Measurements from ENCODE around the gene OSTM1. TPM values are rescaled to one million over a fixed set of nuclear protein-coding genes. Genes with fewer than 3 reads are reported as not detected.

Gene OSTM1
- total RNA-seq, 4 donors from 2014 or later, result 48.2 to 74.4 (median 61.2) TPM

DNA sequence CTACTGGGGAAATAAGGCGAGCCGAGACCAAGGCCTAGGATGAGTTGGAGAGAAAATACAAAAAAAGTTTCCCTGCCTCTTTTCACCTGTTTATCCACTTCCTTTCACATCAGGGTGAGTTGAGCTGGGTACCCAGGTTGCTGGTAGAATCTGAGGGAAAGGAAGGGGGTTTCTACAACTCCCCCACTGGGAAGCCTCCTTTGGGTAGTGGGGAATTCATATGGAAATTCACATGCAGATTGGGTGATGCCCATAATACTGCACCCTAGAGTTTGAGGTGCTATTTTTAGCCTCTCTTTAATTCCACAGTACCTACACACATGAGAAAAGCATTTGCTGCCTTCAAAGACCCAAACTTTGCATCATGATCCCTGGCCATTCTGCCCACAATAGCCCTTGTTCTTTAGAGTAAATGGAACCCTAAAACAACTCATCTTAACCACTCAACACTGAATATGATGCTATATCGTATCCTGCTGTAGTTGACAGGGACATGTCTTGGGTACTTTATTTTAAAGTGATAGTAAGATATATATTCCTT lies 2.7 kb downstream of the OSTM1 start:
- TF ChIP-seq POLR2AphosphoS5 (IDR thresholded peaks at IDR 0.05) (no peak), POLR2A (IDR thresholded peaks at IDR 0.05; ENCODE audit: low read depth) (no peak), EP300 (IDR thresholded peaks at IDR 0.05) (no peak)
- TF ChIP-seq, protein P1, sequence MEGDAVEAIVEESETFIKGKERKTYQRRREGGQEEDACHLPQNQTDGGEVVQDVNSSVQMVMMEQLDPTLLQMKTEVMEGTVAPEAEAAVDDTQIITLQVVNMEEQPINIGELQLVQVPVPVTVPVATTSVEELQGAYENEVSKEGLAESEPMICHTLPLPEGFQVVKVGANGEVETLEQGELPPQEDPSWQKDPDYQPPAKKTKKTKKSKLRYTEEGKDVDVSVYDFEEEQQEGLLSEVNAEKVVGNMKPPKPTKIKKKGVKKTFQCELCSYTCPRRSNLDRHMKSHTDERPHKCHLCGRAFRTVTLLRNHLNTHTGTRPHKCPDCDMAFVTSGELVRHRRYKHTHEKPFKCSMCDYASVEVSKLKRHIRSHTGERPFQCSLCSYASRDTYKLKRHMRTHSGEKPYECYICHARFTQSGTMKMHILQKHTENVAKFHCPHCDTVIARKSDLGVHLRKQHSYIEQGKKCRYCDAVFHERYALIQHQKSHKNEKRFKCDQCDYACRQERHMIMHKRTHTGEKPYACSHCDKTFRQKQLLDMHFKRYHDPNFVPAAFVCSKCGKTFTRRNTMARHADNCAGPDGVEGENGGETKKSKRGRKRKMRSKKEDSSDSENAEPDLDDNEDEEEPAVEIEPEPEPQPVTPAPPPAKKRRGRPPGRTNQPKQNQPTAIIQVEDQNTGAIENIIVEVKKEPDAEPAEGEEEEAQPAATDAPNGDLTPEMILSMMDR (IDR thresholded peaks at IDR 0.05), result no peak
- DNase-seq (ENCODE audit: extremely low spot score), result no peak
- intact Hi-C loops (cut with DNase I), result loop anchor here (5.0 to 10.0 kb wide), 2 partner anchors 115 to 193 kb away; partner anchors contain the start of genes SEC63 and SNX3
- Histone ChIP-seq H3K36me3 (peaks cover 0 to 4% (median 0%) of the 10 kb centered on the region in 4 donors), H3K4me1 (peaks cover 8 to 26% (median 23%) of the 10 kb centered on the region in 4 donors), H3K27ac (replicated peaks in 1 of 4) (no peak overlapping the region), H3K27me3 (no peaks in the 10 kb centered on the region), H3K9me3 (no peaks in the 10 kb centered on the region), H3K4me3 (no peak overlapping the region)
- WGBS, result 73% methylated on average over 3 of the region's 3 CpGs

DNA sequence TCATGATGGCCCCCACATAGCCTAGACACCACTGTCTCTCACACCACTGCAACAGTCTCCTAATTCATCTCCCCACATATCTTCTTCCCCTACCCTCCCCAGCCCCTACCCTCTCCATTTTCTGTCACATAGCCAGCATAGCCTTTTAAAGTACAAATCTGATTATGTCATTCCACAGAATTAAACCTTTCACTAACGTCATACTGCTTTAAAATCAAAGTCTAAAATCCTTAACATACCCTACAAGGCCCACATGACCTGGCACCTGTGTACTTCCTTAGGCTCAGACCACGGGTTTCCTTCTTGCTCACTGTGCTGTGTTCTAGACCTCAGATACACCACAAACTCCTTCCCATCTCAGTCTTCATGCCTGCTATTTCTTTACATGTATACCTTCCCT lies 5.9 kb downstream of the OSTM1 start:
- Histone ChIP-seq H3K27ac (replicated peaks in 1 of 4) (no peak overlapping the region), H3K36me3 (peaks cover 0 to 23% (median 0%) of the 10 kb centered on the region in 4 donors), H3K9me3 (no peaks in the 10 kb centered on the region), H3K27me3 (no peaks in the 10 kb centered on the region), H3K4me3 (no peak overlapping the region), H3K4me1 (peaks cover 2 to 14% (median 10%) of the 10 kb centered on the region in 4 donors)
- no peak for DNase-seq (ENCODE audit: extremely low spot score)
- intact Hi-C loops (cut with DNase I), result no loop called here
- WGBS, result 69% methylated on average over 2 of the region's 2 CpGs
- no peak for TF ChIP-seq EP300 (IDR thresholded peaks at IDR 0.05)
- TF ChIP-seq POLR2AphosphoS5 (IDR thresholded peaks at IDR 0.05), result no peak
- no peak for TF ChIP-seq POLR2A (IDR thresholded peaks at IDR 0.05; ENCODE audit: low read depth)
- TF ChIP-seq, protein P1 (IDR thresholded peaks at IDR 0.05), result no peak

DNA sequence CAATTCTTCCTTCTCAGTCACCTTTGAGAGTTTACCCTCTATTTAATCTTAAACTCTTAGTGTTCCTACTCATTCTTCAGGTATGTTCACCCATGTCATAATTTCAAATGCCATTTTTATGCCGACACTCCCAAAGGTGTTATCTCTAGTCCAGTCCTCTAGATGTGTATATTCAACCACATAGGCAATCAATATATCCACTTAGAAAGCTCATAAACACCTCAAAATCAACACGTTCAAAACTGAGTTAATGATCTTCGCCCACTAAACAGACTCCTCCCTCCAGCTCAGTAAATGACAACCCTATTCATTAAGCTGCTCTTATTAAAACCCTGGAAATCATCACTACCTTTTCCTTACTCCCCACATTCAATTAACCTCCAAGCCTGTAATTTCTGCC lies 6.4 kb downstream of the OSTM1 start:
- intact Hi-C loops (cut with DNase I), result no loop called here

DNA sequence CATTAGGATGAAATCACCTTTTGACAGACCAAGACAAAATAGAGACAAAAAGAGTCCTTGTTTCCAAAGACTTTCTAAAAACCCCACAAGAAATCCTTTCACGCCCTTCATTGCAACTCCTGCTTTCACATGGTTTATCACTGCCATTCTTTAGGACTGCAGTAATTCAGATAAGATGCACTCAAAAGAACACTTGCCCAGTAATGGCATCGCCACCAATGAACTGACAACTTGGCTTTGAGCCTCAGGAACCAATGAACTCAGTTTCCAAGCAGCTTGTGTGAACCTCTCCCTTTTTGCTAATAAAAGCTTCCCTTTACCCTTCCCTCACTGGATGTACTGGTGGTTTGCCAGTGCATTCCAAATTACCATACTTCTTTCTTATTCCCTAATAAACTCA lies 21.8 kb downstream of the OSTM1 start:
- intact Hi-C loops (cut with DNase I), result no loop called here
- Histone ChIP-seq H3K9me3 (no peaks in the 10 kb centered on the region), H3K4me1 (no peaks in the 10 kb centered on the region), H3K36me3 (peaks cover 4 to 37% (median 10%) of the 10 kb centered on the region in 4 donors), H3K27ac (replicated peaks in 1 of 4) (no peak overlapping the region), H3K4me3 (no peak overlapping the region), H3K27me3 (no peaks in the 10 kb centered on the region)
- DNase-seq (ENCODE audit: extremely low spot score), result no peak
- TF ChIP-seq EP300 (IDR thresholded peaks at IDR 0.05) (no peak), POLR2A (IDR thresholded peaks at IDR 0.05; ENCODE audit: low read depth) (no peak), POLR2AphosphoS5 (IDR thresholded peaks at IDR 0.05) (no peak)
- TF ChIP-seq, protein P1 (IDR thresholded peaks at IDR 0.05), result no peak
- WGBS, result 90% methylated on average over 2 of the region's 2 CpGs

More for the DNA sequence above, 6.4 kb downstream of the OSTM1 start:
- Histone ChIP-seq H3K4me3 (no peak overlapping the region), H3K27me3 (no peaks in the 10 kb centered on the region), H3K9me3 (no peaks in the 10 kb centered on the region), H3K4me1 (peaks cover 0 to 10% (median 6%) of the 10 kb centered on the region in 4 donors), H3K27ac (replicated peaks in 1 of 4) (no peak overlapping the region), H3K36me3 (peaks cover 0 to 27% (median 1%) of the 10 kb centered on the region in 4 donors)
- 91% methylated on average over 3 of the region's 3 CpGs for WGBS
- TF ChIP-seq, protein P1 (IDR thresholded peaks at IDR 0.05), result no peak
- no peak for TF ChIP-seq POLR2A (IDR thresholded peaks at IDR 0.05; ENCODE audit: low read depth)
- DNase-seq (ENCODE audit: extremely low spot score), result no peak

DNA sequence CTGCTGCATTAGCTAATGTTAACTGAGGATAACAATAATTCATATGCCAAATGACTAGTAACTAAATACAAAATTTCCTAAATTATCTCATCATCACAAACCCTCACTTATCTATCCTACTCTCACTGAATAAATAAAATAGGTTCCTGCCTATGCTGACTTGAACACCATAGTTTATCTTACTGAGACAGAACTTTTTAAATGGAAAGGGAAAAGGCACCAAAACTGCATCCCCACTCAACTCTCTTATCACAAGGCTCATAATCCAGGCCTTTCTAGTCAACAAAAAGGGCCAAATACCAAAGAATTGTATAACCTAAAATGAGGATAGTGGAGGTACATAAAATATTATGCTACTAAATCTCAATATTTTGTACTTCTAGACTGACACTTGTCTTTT lies 23.1 kb downstream of the OSTM1 start:
- no peak overlapping the region for H3K4me3 ChIP-seq
- no peaks in the 10 kb centered on the region for H3K27me3 ChIP-seq
- intact Hi-C loops (cut with DNase I), result no loop called here
- no peaks in the 10 kb centered on the region for H3K4me1 ChIP-seq
- no peak overlapping the region for H3K27ac ChIP-seq (replicated peaks in 1 of 4)
- DNase-seq (ENCODE audit: extremely low spot score), result no peak
- peaks cover 5 to 43% (median 14%) of the 10 kb centered on the region in 4 donors for H3K36me3 ChIP-seq
- H3K9me3 ChIP-seq, result no peaks in the 10 kb centered on the region
- TF ChIP-seq POLR2AphosphoS5 (IDR thresholded peaks at IDR 0.05), result no peak
